Ovary (tissue), 9 donors: ENCODE results near the gene KIAA1217. TPM values are rescaled to one million over a fixed set of nuclear protein-coding genes. Genes with fewer than 3 reads are reported as not detected.

Source experiments
- DNase-seq, 5 donors: peaks; one replicate each; pipeline ENCODE4 v3.0.0-alpha.2; 2019 to 2020
- H3K27ac ChIP-seq, 2 donors: fragments of 200-600 bp; one replicate each; pipeline versions ENCODE4 v1.5.1 to v1.8.0; 2019 to 2022
- H3K27me3 ChIP-seq: fragments of 200-600 bp; one replicate; pipeline ENCODE4 v1.8.0; 2022
- H3K36me3 ChIP-seq: fragments of 200-600 bp; sonication (generic); one replicate; pipeline ENCODE4 v1.5.1; 2019
- H3K4me1 ChIP-seq: one replicate; pipeline ENCODE4 v1.8.1; 2013; ENCODE audit warnings: mild to moderate bottlenecking, moderate library complexity; ENCODE audit not compliant: insufficient read depth
- H3K4me3 ChIP-seq: fragments of 200-600 bp; sonication (generic); one replicate; pipeline ENCODE4 v1.5.1; 2017
- H3K9me3 ChIP-seq, 2 donors: fragments of 200-600 bp in 1 of 2; sonication (generic) in 1 of 2; one replicate each; pipeline versions ENCODE4 v1.5.1 to v1.8.1; 2013 to 2019; ENCODE audit warnings: mild to moderate bottlenecking in 1 of 2, moderate library complexity in 1 of 2
- EP300 ChIP-seq: sonication (generic); formaldehyde crosslinking; IDR thresholded peaks from one replicate; pipeline ENCODE4 v1.6.1; 2017; ENCODE audit warnings: antibody characterized with exemption
- POLR2A ChIP-seq: fragments of 450-650 bp; IDR thresholded peaks from one replicate; pipeline ENCODE4 v1.6.1; 2017; ENCODE audit warnings: antibody characterized with exemption, mild to moderate bottlenecking, moderate library complexity
- WGBS, 3 donors: extraction: QIAGEN DNeasy Blood & Tissue Kit in 1 of 3; methylation state at CpG; one replicate each; pipeline versions ENCODE4 v1.1.5 to v1.1.7; 2013 to 2017; 5-methylcytosine and 5-hydroxymethylcytosine counted together
- intact Hi-C, 4 donors: fragments of 100-400 bp; cut with DNase I; formaldehyde crosslinking; loops; one replicate each; pipeline versions ENCODE4 v1.11.0 to v1.15.1; 2022 to 2023
- polyA plus RNA-seq, 2 donors: library from polyadenylated mRNA; stranded (reverse); fragments of 200-250 nt in 1 of 2; fragments of 350-450 nt in 1 of 2; fragmentation: Illumina TruSeq in 1 of 2; extraction: RNeasy Lipid Tissue Mini Kit (QIAGEN cat#74804) in 1 of 2; gene quantifications; one replicate each; pipeline ENCODE4 v1.2.3, GENCODE V29; 2013 to 2014
- total RNA-seq, 7 donors: library from RNA; depleted of rRNA in 2 of 7; stranded (reverse); fragments of >200 nt in 2 of 7; fragmentation: NEBNext Ultra II Directional in 3 of 7; extraction: Animal tissue kit (Norgen Biotek cat#: 25700) in 3 of 7; gene quantifications; one replicate each; pipeline versions ENCODE4 v1.1.0 to v1.2.4, GENCODE V29; 2016 to 2023
- TF ChIP-seq, protein P1 (sequence below), 3 donors: fragments of 450-650 bp in 2 of 3; fragments of 200-600 bp in 1 of 3; IDR thresholded peaks; one replicate each; pipeline versions ENCODE4 v1.5.1 to v1.8.0; 2016 to 2022; ENCODE audit warnings: antibody characterized with exemption in 3 of 3, mild to moderate bottlenecking in 1 of 3
- donor health status: DM: no; HTN: no; CAD: no; lungs with moderate emphysema.
- donor health status: DM: no; HTN: no; CAD: no.
- donor health status: Bipolar disorder and iron deficiency.
- donor health status: DM: yes; HTN: yes; CAD: no.
- donor health status: DM: no; HTN: no; CAD: no.
- donor health status: DM: yes; HTN: yes; CAD: no.

Gene KIAA1217
- total and polyA plus RNA-seq, 9 donors, result 7.2 to 47.1 (median 23.0) TPM

DNA sequence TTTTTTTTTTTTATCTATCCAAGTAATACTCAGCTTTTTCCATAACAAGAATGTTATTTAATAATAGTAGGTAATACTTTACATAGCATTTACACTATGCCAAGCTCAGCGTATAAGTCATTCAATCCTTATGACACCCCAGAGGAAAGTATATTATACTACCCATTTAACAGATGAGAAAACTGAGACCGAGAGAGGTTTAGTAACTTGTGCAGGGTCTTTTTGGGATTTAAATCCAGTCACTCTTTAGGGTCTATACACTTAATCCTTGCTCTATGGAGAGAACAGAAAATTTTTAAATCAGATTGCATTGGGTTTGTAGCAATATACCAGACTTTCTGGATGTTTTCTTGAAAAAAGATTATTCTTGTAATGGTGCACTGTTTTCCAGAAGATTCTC lies 322.5 kb downstream of the KIAA1217 start:
- H3K36me3 ChIP-seq, result no peaks in the 10 kb centered on the region
- no peak for DNase-seq
- H3K27me3 ChIP-seq, result no peaks in the 10 kb centered on the region
- no peak overlapping the region for H3K4me3 ChIP-seq
- WGBS, 3 donors, result 97 to 99% (median 97%) methylated on average over 2 of the region's 2 CpGs
- no peak overlapping the region for H3K27ac ChIP-seq
- no peaks in the 10 kb centered on the region for H3K4me1 ChIP-seq
- intact Hi-C loops, result no loop called here
- H3K9me3 ChIP-seq, result no peaks in the 10 kb centered on the region
- no peak for TF ChIP-seq EP300
- TF ChIP-seq POLR2A, result no peak
- TF ChIP-seq, protein P1, sequence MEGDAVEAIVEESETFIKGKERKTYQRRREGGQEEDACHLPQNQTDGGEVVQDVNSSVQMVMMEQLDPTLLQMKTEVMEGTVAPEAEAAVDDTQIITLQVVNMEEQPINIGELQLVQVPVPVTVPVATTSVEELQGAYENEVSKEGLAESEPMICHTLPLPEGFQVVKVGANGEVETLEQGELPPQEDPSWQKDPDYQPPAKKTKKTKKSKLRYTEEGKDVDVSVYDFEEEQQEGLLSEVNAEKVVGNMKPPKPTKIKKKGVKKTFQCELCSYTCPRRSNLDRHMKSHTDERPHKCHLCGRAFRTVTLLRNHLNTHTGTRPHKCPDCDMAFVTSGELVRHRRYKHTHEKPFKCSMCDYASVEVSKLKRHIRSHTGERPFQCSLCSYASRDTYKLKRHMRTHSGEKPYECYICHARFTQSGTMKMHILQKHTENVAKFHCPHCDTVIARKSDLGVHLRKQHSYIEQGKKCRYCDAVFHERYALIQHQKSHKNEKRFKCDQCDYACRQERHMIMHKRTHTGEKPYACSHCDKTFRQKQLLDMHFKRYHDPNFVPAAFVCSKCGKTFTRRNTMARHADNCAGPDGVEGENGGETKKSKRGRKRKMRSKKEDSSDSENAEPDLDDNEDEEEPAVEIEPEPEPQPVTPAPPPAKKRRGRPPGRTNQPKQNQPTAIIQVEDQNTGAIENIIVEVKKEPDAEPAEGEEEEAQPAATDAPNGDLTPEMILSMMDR (IDR thresholded peaks at IDR 0.05), result no peak

DNA sequence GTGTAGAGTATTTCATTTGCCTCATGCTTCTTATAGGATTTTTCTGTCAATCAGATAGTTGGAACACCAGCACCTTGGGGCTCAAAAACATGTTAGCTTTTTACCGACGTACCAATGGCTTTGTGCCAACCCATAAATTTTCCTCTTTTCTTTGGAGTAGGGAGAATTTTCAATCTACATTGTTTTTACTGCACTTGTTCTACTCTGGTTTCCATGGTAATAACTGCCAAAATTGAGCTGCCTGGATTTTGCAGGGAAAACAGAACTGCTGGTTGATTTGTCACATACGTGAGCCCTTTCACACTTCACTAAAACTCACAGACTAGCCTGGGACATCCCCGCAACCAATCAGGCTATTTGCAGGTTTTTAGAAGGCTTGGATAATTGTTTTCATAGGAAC lies 325.0 kb downstream of the KIAA1217 start:
- Histone ChIP-seq H3K9me3 (no peaks in the 10 kb centered on the region), H3K36me3 (no peaks in the 10 kb centered on the region), H3K27ac (no peak overlapping the region), H3K4me3 (no peak overlapping the region), H3K27me3 (no peaks in the 10 kb centered on the region), H3K4me1 (no peaks in the 10 kb centered on the region)
- WGBS, 3 donors, result 86% methylated on average over 4 of the region's 4 CpGs
- DNase-seq, result no peak
- intact Hi-C loops, result no loop called here
- TF ChIP-seq POLR2A (no peak), EP300 (no peak)
- TF ChIP-seq, protein P1 (IDR thresholded peaks at IDR 0.05), result no peak

DNA sequence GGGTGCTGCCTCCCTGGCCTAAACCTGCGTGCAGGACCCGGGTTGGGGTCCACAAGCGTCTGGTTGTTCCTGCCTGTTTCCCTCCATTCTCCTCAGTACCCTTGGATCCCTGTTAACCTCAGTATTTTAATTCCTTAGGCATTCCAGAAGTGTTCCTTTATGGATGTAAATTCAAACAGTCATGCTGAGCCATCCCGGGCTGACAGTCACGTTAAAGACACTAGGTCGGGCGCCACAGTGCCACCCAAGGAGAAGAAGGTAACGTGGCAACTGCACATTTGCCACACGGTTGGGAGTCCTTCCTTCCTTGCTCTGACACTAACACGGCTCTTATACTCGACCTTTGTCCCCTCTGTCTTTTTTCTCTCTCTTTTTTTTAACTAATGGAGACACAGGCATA lies 327.7 kb downstream of the KIAA1217 start:
- no peaks in the 10 kb centered on the region for H3K4me1 ChIP-seq
- no peak for TF ChIP-seq POLR2A
- TF ChIP-seq, protein P1 (IDR thresholded peaks at IDR 0.05), result no peak
- no peak for TF ChIP-seq EP300
- 88 to 90% (median 90%) methylated on average over 11 of the region's 11 CpGs for WGBS, 3 donors
- H3K9me3 ChIP-seq, result no peaks in the 10 kb centered on the region
- H3K4me3 ChIP-seq, result no peak overlapping the region
- intact Hi-C loops, result no loop called here
- H3K27me3 ChIP-seq, result no peaks in the 10 kb centered on the region
- DNase-seq, result no peak
- H3K36me3 ChIP-seq, result no peaks in the 10 kb centered on the region
- H3K27ac ChIP-seq, result no peak overlapping the region

DNA sequence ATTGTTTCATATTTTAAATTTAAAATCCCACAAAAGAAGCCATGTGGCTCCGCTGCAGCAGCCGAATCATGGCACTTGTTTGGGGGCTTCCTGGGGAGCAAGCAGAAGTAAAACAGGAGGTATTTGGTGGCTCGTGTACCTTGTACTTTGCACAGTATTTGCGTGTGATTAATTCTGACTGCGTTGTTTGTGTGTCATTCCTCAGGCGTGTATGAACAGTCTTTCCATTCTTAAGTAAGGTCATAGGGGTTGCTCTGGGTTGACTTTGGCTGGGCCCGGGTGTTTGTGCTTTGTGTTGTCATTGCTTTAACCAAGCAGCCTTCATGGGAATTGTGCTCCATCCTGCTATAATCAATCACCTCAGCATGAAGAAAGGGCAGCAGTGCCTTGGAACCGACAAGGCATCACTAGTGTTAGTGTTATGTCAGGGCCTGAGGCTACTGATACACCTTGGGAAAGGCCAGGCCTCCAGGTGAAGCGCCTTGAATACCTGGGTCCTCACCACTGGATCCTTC lies 332.4 kb downstream of the KIAA1217 start:
- Histone ChIP-seq H3K4me1 (no peaks in the 10 kb centered on the region), H3K4me3 (no peak overlapping the region), H3K27me3 (no peaks in the 10 kb centered on the region), H3K27ac (no peak overlapping the region), H3K36me3 (no peaks in the 10 kb centered on the region), H3K9me3 (no peaks in the 10 kb centered on the region)
- no peak for TF ChIP-seq EP300
- TF ChIP-seq POLR2A, result no peak
- TF ChIP-seq, protein P1 (IDR thresholded peaks at IDR 0.05), result no peak
- WGBS, 3 donors, result 88 to 95% (median 93%) methylated on average over 9 of the region's 9 CpGs
- no peak for DNase-seq
- intact Hi-C loops, result no loop called here
